BJ (cell line): Measurements from ENCODE around the gene TMEM44. TPM values are rescaled to one million over a fixed set of nuclear protein-coding genes. Genes with fewer than 3 reads are reported as not detected.
"Not testable (repeated sequence)": the region's sequence is repeated elsewhere in the genome, so short reads cannot be mapped to it uniquely, and the experiment has no call there.

Experiments used
- CTCF ChIA-PET: fragments of 350-600 bp; formaldehyde crosslinking; extraction: SDS; loops from one replicate; lab custom pipeline; 2021; ENCODE audit warnings: antibody characterized with exemption, inconsistent platforms; lab: Yijun Ruan, JAX
- POLR2A ChIA-PET: fragments of 300-600 bp; sonication (Branson Sonifier 250); formaldehyde crosslinking; extraction: SDS; loops from one replicate; lab custom pipeline; 2021; ENCODE audit warnings: antibody characterized with exemption; lab: Charles Lee
- DNase-seq: peaks from one replicate; pipeline ENCODE4 v3.0.0-alpha.2; 2011; ENCODE audit warnings: low read depth
- H3K27me3 ChIP-seq: 2 replicates; pipeline ENCODE4 v1.6.0; 2011; ENCODE audit warnings: low read length; ENCODE audit not compliant: control insufficient read depth, insufficient read depth
- H3K36me3 ChIP-seq: 2 replicates; pipeline ENCODE4 v1.5.1; 2011; ENCODE audit warnings: low read length; ENCODE audit not compliant: control insufficient read depth, insufficient read depth
- H3K4me3 ChIP-seq: 2 replicates; pipeline ENCODE4 v1.5.1; 2011; ENCODE audit warnings: low read depth, mild to moderate bottlenecking, control low read depth, low read length
- CTCF ChIP-seq: IDR thresholded peaks from 2 replicates; pipeline ENCODE4 v1.5.1; 2011; ENCODE audit warnings: low read depth, mild to moderate bottlenecking, control low read depth, inconsistent platforms, low read length, moderate library complexity; ENCODE audit not compliant: insufficient read depth
- polyA plus RNA-seq: library from polyadenylated mRNA; depleted of rRNA; stranded (reverse); fragments of >200 nt; gene quantifications from 2 replicates; pipeline ENCODE4 v1.2.3, GENCODE V29; 2011

Gene TMEM44
- polyA plus RNA-seq, 1 experiment: 17.7 TPM

GRCh38 chr3:194552327-194552949 lies 80.8 kb downstream of the TMEM44 start:
- no peak for TF ChIP-seq CTCF
- ChIA-PET POLR2A (no interaction called here), CTCF (interaction anchor here (0.7 kb wide), 1 partner anchor 10 kb away, joined by 3 read pairs; no protein-coding TSS in a partner anchor)
- DNase-seq: no peak
- Histone ChIP-seq H3K36me3 (no peaks in the 10 kb centered on the region), H3K27me3 (no peaks in the 10 kb centered on the region), H3K4me3 (no peak overlapping the region)

DNA sequence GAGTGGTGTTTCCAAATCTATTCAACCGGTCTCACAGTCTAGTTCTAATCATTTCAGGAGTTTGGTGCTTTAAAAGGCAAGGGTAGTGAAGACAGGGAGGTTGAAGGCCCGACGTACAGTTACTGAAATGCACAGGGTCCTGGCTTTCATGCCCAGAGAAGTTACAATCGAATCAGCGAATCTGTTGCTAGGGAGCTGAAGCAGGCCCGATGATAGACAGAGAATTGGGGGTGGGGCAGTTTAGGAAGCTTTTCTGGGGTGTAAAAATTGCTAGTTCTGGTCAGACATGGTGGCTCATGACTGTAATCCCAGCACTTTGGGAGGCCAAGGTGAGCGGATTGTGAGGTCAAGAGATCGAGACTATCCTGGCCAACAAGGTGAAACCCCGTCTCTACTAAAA lies 83.4 kb downstream of the TMEM44 start:
- CTCF ChIA-PET: no interaction called here

DNA sequence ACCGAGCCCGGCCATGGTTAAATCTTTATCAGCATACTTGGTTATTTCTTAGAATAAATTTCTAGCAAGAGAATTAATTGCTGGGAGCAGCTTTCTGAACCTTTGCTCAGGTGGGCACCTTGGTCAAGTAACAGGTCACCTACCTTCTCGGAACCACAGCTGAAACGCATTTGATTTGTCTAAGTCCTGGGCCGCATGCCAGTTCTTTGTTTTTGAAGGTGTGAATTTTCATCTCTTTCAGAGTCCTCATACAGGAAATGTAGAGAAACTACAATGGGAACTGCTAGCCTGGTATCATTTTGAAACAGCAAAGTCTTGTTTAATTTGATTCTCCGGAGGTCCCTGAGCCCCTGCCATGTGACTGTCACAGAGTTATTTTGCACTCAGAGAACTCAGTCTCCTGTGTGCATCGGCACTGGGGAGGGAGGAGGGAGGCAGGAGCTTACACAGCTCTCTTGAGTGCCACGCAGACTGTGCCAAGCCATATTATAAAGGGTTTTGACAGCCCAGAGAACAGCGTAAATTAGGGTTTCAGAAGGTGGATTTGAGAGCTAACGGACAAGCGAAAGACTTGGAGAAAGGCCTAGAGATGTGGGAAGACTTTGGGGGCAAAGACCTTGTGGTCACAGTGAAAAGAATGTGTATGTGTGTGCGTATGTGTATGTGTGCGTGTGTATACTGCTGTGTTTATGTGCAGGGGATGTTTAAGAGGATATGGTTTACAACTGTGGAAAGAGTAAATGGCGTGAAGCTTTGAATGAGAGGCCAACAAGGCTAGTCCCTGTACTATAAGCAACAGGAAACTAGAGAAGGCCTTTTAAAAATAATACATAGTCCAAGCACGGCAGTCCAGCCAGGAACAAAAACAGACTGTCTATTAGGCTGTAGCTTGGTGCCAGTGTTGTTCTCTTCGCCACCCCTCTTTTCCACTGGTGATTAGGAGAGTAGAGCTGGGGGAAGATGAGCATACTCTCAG lies 84.6 kb downstream of the TMEM44 start:
- H3K36me3 ChIP-seq: no peaks in the 10 kb centered on the region
- no peaks in the 10 kb centered on the region for H3K27me3 ChIP-seq
- POLR2A ChIA-PET: no interaction called here
- CTCF ChIA-PET: interaction anchor here (1.7 kb wide), 1 partner anchor 12 kb away, joined by 8 read pairs; no protein-coding TSS in a partner anchor
- DNase-seq: no peak
- no peak overlapping the region for H3K4me3 ChIP-seq
- no peak for TF ChIP-seq CTCF

More for the DNA sequence above, 83.4 kb downstream of the TMEM44 start:
- Histone ChIP-seq H3K27me3 (no peaks in the 10 kb centered on the region), H3K4me3 (no peak overlapping the region), H3K36me3 (no peaks in the 10 kb centered on the region)
- no peak for DNase-seq
- POLR2A ChIA-PET: no interaction called here
- TF ChIP-seq CTCF: no peak

DNA sequence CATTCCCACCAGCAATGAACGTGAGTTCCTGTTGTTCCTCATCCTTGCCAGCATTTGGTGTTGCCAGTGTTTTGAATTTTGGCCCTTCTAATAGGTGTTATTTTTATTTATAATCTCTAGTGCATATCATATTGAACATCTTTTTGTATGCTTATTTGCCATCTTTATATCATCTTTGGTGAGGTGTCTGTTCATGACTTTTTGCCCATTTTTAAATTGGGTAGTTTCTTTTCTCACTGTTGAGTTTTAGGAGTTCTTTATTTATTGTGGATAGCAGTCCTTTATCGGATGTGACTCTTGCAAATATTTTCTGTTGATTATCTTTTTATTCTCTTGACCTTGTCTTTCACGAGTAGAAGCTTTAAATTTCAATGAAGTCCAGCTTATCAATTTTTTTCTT lies 86.2 kb downstream of the TMEM44 start:
- no peak for DNase-seq
- Histone ChIP-seq H3K27me3 (no peaks in the 10 kb centered on the region), H3K36me3 (no peaks in the 10 kb centered on the region), H3K4me3 (no peak overlapping the region)
- CTCF ChIA-PET: no interaction called here
- no peak for TF ChIP-seq CTCF
- POLR2A ChIA-PET: no interaction called here

DNA sequence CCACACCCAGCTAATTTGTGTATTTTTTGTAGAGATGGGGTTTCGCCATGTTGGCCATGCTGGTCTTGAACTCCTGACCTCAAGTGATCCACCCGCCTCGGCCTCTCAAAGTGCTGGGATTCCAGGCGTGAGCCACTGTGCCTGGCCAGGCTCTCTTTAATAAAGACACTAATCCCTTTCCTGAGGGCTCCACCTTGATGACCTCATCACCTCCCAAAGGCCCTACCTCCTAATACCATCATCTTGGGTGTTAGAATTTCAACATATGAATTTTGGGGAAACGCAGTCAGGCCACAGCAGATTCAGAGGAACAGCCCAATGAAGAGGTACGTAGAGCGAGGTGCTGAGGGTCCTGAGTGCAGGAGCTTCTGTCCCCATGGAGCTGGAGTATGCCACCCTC lies 87.7 kb downstream of the TMEM44 start:
- H3K27me3 ChIP-seq, POLR2A ChIA-PET, DNase-seq, H3K4me3 ChIP-seq, H3K36me3 ChIP-seq: not testable (repeated sequence)
- CTCF ChIA-PET: interaction anchor here (1.2 kb wide), 1 partner anchor 10 kb away, joined by 3 read pairs; no protein-coding TSS in a partner anchor
